NCI-H748 (cell line): Measurements from ENCODE around the gene FAM81A.
"Not testable (repeated sequence)": the region's sequence is repeated elsewhere in the genome, so short reads cannot be mapped to it uniquely, and the experiment has no call there.

Source experiments
- DNase-seq: peaks from one replicate; lab custom pipeline; 2025; ENCODE audit not compliant: unreplicated experiment; lab: John Stamatoyannopoulos, UW

Gene FAM81A

DNA sequence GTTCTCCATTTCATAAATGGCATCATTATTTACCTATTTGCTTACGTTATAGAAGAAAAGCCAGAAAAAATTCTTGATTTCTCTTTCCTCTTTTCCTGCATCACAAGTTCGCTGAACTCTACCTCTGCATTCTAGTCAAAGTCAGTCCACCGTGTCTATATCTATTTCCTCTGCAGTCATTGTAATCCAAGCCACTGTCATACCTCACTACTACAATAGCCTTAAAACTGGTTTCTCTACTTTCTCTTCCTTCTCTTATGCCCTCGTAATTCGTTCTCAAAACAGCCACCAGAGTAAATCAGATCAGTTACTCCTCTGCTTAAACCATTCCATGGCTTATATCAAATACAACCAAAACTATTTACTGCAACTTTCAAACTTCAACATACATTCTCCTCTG is 13.4 kb upstream of the FAM81A start:
- peak; percentile 35 for DNase-seq

DNA sequence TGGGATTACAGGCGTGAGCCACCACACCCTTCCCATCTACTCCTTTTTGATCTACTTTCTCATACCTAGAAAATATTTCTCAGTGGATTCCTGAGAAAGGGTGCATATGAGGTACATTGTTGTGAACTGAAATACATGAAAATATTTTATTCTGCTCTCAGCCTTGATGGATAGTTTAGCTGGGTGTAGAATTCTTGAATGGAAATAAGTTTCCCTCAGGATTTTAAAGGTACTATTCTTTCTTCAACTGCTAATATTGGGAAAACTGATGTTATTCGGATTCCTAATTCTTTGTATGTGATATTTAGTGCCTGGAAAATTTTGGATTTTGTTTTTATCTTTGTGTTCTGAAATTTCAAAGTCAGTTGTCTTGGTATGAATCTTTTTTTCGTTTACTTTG is 9.1 kb upstream of the FAM81A start:
- not testable (repeated sequence) for DNase-seq

DNA sequence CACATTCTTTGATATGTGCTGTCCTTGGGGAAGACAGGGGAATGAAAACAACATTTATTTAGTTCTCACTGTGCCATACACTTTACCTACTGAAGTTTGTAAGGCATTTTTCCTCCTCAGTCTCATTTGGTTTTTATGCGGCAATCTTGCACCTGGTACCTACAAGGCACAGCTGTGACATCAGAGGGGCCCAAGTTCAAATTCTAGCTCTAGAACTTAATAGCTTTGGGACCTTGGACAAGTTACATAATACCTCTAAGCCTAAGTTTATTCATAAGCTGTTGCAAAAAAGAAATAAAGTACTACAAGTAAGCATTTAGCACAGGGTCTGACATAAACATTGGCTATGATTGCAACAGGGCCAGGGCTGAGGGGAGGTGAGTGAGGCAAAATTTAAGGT is 5.6 kb upstream of the FAM81A start:
- no peak for DNase-seq

DNA sequence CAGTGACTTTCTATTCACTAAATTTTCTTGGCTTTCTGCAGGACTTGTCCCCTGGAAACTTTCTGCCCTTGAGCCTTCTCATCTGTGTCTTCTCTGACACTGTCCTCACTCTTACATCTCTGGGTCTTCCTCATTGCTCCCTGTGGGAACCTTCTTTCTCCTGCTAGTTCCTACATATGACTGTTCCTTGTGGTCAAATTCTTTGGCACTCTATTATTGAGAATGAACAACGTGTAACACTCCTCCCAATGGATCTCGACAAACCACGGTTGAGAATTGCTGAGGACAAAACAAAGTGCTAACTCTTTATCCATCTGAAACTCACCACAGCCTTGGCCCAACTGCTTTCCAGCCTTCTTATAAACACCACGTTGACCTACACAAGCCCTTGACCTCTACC is 3.5 kb upstream of the FAM81A start:
- no peak for DNase-seq

DNA sequence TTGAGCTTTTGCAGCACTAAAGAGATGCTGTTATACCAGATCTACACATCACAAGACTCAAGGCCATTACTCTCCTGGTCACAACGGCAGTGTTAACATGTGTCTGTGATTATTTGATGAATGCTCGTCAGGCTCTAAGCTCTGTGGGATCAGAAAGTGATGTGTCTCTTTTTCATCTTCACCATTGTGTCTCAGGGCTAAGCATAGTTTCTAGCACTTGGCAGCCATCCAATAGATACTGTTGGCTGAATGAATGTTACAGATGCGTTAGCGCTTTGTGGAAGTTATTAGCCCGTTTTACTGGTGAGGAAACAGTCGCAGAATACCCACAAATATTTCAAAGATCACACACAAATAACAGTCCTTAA is 1.2 kb upstream of the FAM81A start:
- DNase-seq: peak; percentile 59

DNA sequence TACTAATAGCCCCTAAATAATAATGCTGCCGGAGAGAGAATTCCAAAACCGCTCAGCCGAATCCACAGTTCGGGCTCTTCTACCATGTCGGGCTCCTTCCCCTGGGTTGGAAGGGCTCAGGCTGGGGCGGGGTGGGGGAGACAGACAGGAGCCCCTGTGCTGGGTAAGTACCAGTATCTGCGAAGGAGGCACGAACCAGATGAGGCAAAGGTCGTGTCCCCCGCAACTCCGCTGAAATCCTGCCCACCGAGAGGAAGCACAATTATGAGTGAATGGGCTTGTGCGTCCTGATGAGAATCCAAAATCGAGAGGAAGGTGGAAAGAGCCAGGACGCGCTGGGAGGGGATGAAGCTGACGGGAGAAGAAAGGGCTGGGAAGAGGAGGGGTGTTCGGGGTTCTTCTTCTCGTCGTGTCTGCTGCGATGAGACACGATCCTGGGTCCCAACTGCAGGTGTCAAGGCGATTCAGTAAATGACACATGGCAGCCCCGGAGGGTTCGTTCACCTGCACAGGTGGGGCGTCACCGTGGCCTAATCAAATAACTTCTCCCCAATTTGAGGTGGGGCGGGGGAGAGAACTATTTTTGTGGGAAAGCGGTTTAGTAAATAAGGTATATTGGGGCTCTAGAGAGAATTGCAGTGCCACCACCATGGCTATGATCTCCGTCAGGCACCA is 707 bp upstream of the FAM81A start:
- DNase-seq: peak; percentile 44

DNA sequence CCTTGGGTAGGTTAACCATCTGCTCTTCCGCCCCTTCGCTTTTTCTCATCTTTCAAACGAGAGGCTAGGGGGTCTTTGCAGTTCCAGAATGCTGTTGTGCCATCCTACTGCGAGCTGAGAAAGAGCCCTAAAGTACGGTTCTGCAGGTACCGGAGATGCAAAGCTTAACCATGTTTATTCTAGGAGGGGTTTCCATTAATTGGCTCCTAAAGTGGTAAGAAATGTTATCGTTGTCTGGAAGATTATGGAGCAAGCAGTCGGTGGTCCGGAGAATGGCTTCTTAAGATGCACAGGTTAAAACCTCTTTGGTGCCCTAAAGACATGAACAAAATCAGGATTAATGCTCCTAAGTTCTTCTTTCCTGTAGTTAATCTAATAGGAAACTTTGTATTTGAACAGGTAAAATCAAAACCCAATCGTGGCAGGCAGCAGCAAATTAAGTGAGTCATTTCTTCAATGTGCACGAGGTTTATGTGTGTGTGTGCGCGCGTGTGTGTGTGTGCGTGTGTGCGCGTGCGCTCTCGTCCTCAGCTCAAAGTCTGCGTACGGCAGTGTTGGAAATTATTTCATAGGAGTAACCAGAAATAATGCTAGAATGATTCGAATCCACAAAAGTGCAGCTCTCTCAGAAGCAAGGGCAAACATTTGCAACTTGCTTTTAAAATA is 772 bp downstream of the FAM81A start:
- DNase-seq: peak; percentile 34

DNA sequence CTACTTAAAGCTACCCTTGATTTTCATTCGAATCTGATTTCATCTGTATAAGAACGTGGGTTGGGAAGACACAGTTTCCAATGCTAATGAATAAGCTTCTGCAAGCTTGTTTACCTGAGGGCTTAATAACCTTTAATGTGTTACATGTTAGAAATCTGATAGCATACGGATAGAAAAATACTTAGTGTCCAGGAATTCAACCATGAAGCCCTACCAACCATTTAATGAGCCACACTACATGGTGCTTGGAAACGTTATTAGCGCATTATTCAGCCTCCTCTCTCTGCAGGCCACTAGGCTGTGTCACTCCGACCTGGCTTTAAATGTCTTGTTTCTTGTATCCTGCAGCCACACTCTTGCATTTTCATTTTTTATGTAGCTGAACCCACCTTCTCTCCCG is 1.6 kb downstream of the FAM81A start:
- no peak for DNase-seq

DNA sequence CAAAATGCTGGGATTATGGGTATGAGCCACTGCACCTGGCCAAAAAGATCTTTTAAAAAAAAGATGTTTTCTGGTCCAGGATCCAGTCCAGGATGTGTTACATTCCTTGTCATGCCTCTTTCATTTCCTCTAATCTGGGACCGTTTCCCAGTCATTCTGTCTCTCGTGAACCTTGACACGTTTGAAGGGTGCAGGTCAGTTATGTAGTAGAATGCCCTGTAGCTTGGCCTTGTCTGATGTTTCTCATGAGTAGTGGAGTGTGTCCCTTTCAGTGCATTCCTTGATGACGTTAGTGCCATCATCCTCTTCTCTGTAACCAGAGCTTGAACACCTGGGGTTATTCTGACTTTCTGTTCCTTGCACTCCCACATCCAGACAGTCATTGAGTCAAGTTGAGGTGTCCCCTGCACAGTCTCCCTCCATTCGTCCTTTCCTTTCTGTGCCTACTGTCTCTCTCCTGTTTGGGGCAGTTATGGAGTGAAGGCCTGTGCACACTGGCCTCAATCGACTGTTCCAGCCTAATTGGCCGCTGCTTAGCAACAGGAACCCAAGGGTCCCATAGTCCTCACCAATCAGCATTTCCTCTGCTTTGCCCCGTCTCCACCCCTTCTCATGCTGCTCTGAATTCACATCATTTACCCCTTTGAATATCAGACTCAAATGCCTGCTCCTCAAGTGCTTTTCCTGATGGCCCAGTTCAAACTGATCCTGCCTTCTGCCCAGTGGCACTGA is 5.5 kb downstream of the FAM81A start:
- no peak for DNase-seq

DNA sequence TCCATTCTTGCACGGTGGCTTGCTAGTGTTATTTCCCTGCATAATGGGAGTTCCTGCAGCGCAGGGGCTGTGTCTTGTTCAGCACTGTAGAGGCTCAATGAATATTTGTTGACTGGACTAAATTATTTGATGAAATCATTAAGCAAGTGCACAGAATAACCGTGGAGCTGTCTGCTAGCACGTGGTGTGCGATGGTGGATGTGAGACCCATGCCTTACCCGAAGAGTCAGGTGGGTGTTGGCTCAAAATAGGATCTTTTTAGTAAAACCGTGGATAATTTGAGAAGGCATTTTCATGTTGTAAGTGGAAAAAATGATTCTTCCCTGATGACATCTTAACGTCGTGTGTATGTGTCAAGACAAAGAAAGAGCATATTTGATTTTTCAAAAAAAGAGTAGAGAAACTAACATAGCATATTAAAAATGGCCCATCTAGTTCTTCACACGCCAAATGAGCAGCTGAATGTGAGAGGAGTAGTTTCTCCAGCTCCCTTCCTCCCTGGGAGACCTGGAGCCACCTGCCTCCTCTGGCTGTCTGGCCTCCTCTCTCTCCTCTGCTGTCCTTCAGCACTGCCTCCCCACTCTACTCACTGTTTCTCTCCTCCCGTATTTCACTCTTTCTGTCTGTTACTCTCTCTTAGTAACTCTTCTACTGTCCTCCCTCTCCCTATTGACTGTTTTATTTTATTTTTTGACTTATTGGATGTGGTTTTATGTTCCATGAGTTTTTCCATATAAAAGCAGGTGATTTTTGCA is 6.3 kb downstream of the FAM81A start:
- DNase-seq: no peak

DNA sequence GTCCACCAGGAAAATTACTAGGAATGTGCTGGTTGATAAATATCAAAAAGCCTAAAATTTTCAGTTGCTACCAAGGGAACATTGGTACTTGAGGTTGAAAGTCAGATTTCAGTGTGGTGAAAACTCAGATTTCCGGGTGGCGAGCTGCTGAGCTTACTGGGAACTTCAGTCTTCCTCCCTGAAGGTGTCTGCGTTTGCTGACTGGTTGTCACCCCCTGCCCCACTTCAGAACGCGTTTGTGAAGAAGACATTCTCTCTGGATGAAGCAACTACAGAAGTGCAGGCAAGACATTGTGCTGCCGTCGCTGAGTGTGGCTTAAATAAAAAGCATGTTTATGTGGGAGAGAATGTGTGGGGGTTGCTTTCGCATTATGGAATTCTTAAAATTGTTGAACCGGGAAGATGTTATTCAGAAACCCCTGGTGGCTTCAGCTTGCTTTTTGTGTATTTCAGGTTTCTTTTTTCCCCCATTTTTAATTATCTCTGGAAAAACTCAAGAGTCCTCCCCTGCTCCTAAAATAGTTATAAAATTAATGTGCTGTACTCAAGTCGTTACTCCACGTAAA is 7.1 kb downstream of the FAM81A start:
- DNase-seq: no peak

DNA sequence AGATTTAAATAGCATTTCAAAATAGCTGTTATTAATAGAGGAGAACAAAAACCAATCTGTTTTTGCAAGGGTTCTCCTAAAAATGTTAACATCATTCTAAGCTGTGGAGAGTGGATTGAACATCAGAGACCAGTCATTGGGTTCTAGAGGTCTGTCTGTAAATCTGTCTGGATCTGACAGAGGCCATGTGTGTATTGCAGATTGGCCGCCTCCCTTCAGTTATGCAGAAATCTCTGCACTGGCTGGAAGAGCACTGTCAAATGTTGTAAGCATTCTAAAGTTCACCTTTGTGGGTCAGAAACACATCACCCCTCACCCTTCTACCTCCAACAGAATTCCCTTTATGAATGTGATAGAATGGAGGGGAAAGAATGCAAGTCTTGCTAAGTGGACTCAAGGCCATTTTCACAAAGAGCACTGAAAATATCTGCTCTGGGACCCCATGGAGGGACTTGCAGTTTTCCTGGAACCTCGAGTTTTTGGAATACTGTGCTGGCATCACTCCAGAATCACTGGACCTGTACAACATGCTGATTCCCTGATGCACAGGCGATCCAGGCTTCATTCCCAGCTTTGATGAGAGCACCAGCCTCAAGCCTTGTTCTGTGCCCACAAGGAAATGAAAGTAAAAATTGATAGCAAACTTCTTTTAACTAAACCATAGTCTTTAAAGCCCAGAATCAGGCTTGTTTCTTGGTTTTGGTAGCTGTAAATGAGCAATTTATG is 8.4 kb downstream of the FAM81A start:
- no peak for DNase-seq

DNA sequence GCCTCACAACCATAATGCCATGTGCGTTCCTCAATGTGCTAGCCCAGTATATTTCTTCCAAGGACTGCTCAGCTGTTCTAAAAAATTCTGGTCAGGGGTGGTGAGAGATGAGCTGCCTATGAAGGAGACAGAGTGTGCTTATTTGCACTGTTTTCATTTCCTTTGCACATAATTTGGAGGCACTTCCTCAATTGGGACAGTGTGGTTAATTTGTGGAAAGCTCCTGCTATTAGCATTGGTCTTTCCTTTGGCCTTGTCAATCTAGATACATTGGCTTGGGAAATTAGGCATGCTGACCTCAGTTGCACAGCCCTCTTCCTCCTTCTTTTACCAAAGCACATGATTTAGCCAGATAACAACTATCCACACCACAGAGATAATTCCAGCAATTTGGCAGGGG is 9.4 kb downstream of the FAM81A start:
- no peak for DNase-seq

DNA sequence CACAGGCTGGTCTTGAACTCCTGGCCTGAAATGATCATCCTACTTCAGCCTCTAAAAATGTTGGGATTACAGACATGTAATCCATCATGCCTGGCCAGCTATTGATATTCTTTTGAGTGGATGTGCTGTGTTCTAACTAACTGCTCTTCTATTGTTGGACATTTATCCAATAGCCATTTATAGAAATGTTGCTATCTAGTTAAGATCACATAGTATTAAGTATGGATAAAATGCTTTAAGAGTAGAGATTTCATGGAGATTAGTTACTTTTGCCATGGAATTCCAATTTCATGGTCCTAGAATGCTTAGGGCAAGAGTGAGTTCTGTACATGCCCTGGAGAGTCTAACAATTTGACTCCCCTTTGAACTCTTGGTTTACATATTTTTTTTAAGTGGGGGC is 10.9 kb downstream of the FAM81A start:
- no peak for DNase-seq

DNA sequence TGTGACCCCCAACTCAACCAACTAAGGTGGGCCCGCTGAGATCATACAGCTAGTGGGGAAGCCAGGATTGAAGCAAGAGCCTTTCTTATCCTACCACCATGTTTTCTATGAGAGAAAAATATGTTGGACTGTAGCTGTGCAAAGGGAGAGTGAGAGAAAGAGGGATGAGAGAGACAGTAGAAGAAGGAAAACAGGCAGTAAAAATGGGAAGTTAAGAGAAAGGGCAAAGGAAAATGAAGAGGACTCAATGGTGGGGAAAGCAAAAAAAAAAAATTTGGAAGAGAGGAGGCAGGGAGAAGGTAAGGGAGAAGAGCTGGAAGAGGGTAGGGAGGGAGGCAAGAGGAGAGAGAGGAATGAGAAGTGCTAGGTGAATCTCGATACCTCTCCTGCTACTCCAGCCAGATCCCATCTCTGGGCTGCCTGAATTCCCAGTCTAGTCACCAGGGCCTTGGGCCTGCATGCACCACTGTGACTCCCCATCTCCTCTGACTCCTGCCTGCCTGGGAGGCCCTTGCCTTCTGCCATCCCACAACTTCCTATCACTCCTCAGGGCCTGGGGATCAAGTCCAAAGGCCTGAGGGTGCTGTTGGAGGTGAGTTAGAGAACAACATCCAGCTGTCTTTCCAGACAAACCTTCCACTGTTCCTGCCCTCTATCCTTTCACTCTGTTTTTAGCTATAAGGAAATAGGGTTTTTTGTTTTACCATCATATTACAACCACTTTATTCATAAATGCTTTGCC is 15.7 kb downstream of the FAM81A start:
- no peak for DNase-seq

DNA sequence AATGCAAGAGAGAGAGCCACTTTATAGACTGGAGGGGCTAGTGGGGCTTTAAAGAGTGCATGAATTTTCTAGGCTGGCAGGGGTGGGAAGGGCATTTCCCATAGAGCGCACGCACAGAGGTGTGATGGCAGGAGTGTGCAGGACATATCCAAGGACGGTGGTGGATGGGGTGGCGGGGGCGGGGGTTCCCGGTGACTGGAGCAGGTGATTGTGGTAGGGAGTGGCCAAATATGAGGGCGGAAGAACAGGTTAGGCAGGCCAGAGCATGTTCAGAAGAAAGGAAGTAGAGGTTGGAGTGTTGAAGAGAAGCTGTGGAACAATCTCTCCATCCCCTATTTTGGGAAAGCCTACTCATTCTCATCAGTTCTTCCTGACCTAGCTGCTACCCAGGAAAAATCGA is 18.1 kb downstream of the FAM81A start:
- peak; percentile 82 for DNase-seq

DNA sequence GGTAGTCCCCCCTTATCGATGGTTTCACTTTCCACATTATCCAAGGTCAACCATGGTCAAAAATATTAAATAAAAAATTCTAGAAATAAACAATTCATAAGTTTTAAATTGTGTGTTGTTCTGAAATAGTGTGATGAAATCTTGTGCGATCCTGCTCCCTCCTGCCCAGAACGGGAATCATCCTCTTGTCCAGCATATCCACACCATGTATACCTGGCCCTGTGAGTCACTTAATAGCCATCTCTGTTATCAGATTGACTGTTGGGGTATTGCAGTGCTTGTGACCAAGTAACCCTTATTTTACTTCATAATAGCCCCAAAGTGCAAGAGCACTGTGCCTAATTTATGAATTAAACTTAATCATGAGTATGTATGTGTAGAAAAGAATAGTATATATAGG is 19.1 kb downstream of the FAM81A start:
- DNase-seq: no peak

DNA sequence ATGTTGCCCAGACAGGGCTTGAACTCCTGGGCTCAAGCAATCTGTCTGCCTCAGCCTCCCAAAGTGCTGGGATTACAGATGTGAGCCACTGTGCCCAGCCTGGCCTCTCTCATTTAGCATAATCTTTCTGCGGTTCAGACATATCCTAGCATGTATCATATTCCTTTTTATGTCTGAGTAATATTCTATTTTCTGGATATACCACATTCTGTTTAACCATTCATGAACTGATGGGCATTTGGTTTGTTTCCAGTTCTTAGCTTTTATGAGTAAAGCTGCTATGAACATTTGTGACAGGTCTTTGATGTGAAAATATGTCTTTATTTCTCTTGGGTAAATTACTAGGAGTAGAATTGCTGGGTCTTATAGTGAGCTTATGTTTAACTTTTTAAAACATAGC is 23.5 kb downstream of the FAM81A start:
- DNase-seq: no peak

DNA sequence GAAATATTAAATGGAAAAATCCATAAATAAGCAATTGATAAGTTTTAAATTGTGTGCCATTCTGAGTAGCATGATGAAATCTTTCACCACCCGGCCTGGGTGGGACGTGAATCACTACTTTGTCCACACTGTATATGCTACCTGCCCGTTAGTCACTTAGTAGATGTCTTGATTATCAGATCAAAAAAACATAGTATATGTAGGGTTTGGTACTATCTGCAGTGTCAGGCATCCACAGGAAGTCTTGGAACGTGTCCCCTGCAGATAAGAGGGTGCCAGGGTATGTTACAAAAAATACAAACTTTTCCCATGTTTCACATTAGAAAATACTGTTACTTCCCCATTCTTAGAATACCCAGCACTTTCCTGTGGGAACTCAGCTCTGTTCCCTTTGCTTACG is 35.2 kb downstream of the FAM81A start:
- no peak for DNase-seq

DNA sequence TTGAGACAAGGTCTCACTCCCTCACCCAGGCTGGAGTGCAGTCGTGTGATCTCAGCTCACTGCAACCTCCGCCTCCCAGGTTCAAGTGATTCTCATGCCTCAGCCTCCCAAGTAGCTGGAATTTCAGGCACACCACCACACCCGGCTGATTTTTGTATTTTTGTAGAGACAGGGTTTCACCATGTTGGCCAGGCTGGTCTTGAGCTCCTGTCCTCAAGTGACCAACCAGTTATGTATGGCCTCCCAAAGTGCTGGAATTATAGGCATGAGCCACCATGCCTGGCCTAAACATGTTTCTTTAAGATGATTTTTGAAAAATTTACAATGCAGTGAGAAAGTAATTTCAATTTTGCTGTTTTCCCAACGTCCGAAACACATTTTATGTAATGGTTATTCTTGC is 37.2 kb downstream of the FAM81A start:
- DNase-seq: not testable (repeated sequence)
